ENCODE data around the gene TACC2. TPM values are rescaled to one million over a fixed set of nuclear protein-coding genes. Genes with fewer than 3 reads are reported as not detected.

TACC2 gene
- total RNA-seq, 2 experiments from 2014 or later, result not detected

DNA sequence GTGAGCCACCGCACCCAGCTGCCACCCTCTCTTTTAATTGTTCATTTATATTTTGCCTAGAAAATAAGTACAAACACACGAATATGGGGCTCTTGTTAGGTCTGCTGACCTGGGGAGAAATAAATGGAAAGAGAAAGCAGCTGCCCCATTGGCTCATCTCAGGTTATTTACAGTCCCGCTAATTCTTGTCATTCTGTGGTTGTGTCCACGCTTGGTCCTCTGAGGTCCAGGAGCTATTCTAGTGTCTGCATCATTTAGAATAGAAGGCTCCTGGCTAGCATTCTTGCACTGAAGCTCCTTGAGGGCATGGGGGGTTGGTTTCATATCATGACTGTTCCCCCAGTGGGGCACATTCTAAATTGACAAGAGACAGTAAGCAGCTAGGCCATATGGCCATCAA, 128.5 kb downstream of the TACC2 start:
- H3K9me2 ChIP-seq (ENCODE audit: insufficient read depth, low read length), result no peaks in the 10 kb centered on the region
- H3K36me3 ChIP-seq (ENCODE audit: insufficient read depth, low read length), result no peaks in the 10 kb centered on the region
- intact Hi-C loops (cut with micrococcal nuclease; ENCODE audit: unreplicated experiment), result no loop called here
- ChIA-PET CTCF (ENCODE audit: unreplicated experiment) (no interaction called here), POLR2A (no interaction called here)
- no peak overlapping the region for H2AFZ ChIP-seq (ENCODE audit: low read length)
- no peak overlapping the region for H3K4me2 ChIP-seq (ENCODE audit: low read length)
- no peaks in the 10 kb centered on the region for H3K4me1 ChIP-seq (ENCODE audit: insufficient read depth, low read length, poor library complexity, severe bottlenecking)
- no peak overlapping the region for H3K27ac ChIP-seq (ENCODE audit: low read depth, low read length, poor library complexity, severe bottlenecking)
- BruUV-seq (replicated peaks), result no TSS peak
- H3K9me3 ChIP-seq (ENCODE audit: low read length), result no peaks in the 10 kb centered on the region
- DNase-seq (ENCODE audit: low spot score), result no peak
- TF ChIP-seq, protein P1, sequence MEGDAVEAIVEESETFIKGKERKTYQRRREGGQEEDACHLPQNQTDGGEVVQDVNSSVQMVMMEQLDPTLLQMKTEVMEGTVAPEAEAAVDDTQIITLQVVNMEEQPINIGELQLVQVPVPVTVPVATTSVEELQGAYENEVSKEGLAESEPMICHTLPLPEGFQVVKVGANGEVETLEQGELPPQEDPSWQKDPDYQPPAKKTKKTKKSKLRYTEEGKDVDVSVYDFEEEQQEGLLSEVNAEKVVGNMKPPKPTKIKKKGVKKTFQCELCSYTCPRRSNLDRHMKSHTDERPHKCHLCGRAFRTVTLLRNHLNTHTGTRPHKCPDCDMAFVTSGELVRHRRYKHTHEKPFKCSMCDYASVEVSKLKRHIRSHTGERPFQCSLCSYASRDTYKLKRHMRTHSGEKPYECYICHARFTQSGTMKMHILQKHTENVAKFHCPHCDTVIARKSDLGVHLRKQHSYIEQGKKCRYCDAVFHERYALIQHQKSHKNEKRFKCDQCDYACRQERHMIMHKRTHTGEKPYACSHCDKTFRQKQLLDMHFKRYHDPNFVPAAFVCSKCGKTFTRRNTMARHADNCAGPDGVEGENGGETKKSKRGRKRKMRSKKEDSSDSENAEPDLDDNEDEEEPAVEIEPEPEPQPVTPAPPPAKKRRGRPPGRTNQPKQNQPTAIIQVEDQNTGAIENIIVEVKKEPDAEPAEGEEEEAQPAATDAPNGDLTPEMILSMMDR (conservative IDR thresholded peaks at IDR 0.05; ENCODE audit: low read length), result no peak
- no peak for TF ChIP-seq EZH2phosphoT487 (IDR thresholded peaks at IDR 0.05; ENCODE audit: borderline replicate concordance, low read depth, low read length)
- H4K20me1 ChIP-seq (ENCODE audit: insufficient read depth, low read length), result no peaks in the 10 kb centered on the region
- no peaks in the 10 kb centered on the region for H3K79me2 ChIP-seq (ENCODE audit: insufficient read depth, low read depth, low read length)
- H3K4me3 ChIP-seq (ENCODE audit: low read depth, low read length, poor library complexity, severe bottlenecking), result no peak overlapping the region

GRCh38 chr10:122120008-122120744, 131.2 kb downstream of the TACC2 start:
- Histone ChIP-seq H3K79me2 (ENCODE audit: insufficient read depth, low read depth, low read length) (no peaks in the 10 kb centered on the region), H3K27ac (ENCODE audit: low read depth, low read length, poor library complexity, severe bottlenecking) (no peak overlapping the region), H2AFZ (ENCODE audit: low read length) (no peak overlapping the region), H3K9me2 (ENCODE audit: insufficient read depth, low read length) (no peaks in the 10 kb centered on the region), H4K20me1 (ENCODE audit: insufficient read depth, low read length) (no peaks in the 10 kb centered on the region), H3K4me1 (ENCODE audit: insufficient read depth, low read length, poor library complexity, severe bottlenecking) (no peaks in the 10 kb centered on the region), H3K36me3 (ENCODE audit: insufficient read depth, low read length) (no peaks in the 10 kb centered on the region), H3K9me3 (ENCODE audit: low read length) (no peaks in the 10 kb centered on the region), H3K4me2 (ENCODE audit: low read length) (no peak overlapping the region), H3K4me3 (ENCODE audit: low read depth, low read length, poor library complexity, severe bottlenecking) (no peak overlapping the region)
- ChIA-PET POLR2A (no interaction called here), CTCF (ENCODE audit: unreplicated experiment) (no interaction called here)
- intact Hi-C loops (cut with micrococcal nuclease; ENCODE audit: unreplicated experiment), result no loop called here
- BruUV-seq (replicated peaks), result no TSS peak
- DNase-seq (ENCODE audit: low spot score), result no peak
- no peak for TF ChIP-seq EZH2phosphoT487 (IDR thresholded peaks at IDR 0.05; ENCODE audit: borderline replicate concordance, low read depth, low read length)
- TF ChIP-seq, protein P1 (conservative IDR thresholded peaks at IDR 0.05; ENCODE audit: low read length), result no peak

GRCh38 chr10:122121059-122121458, 132.1 kb downstream of the TACC2 start:
- H3K79me2 ChIP-seq (ENCODE audit: insufficient read depth, low read depth, low read length), result no peaks in the 10 kb centered on the region
- no peaks in the 10 kb centered on the region for H3K36me3 ChIP-seq (ENCODE audit: insufficient read depth, low read length)
- CTCF ChIA-PET (ENCODE audit: unreplicated experiment), result no interaction called here
- TF ChIP-seq EZH2phosphoT487 (IDR thresholded peaks at IDR 0.05; ENCODE audit: borderline replicate concordance, low read depth, low read length), result no peak
- TF ChIP-seq, protein P1 (conservative IDR thresholded peaks at IDR 0.05; ENCODE audit: low read length), result no peak
- POLR2A ChIA-PET, result no interaction called here
- no peaks in the 10 kb centered on the region for H3K9me2 ChIP-seq (ENCODE audit: insufficient read depth, low read length)
- no peaks in the 10 kb centered on the region for H3K4me1 ChIP-seq (ENCODE audit: insufficient read depth, low read length, poor library complexity, severe bottlenecking)
- intact Hi-C loops (cut with micrococcal nuclease; ENCODE audit: unreplicated experiment), result no loop called here
- H3K4me3 ChIP-seq (ENCODE audit: low read depth, low read length, poor library complexity, severe bottlenecking), result no peak overlapping the region
- BruUV-seq (replicated peaks), result no TSS peak
- no peaks in the 10 kb centered on the region for H4K20me1 ChIP-seq (ENCODE audit: insufficient read depth, low read length)
- DNase-seq (ENCODE audit: low spot score), result no peak
- H3K4me2 ChIP-seq (ENCODE audit: low read length), result no peak overlapping the region
- H2AFZ ChIP-seq (ENCODE audit: low read length), result no peak overlapping the region
- no peak overlapping the region for H3K27ac ChIP-seq (ENCODE audit: low read depth, low read length, poor library complexity, severe bottlenecking)
- no peaks in the 10 kb centered on the region for H3K9me3 ChIP-seq (ENCODE audit: low read length)

Measured in OCI-LY7 (cell line).